Measurements from ENCODE around the gene RTP1. TPM values are rescaled to one million over a fixed set of nuclear protein-coding genes. Genes with fewer than 3 reads are reported as not detected.

RTP1 gene
- total and polyA plus RNA-seq, 9 donors = 0.08 TPM; not detected in 8

- H3K36me3 ChIP-seq = no peaks in the 10 kb centered on the region
- no peaks in the 10 kb centered on the region for H3K9me3 ChIP-seq
- no peak overlapping the region for H3K27ac ChIP-seq
- no peak for DNase-seq
- intact Hi-C loops (cut with DNase I) = no loop called here
- no peak overlapping the region for H3K4me3 ChIP-seq
- TF ChIP-seq POLR2A (IDR thresholded peaks at IDR 0.05) (no peak), CTCF (IDR thresholded peaks at IDR 0.05) (no peak), EP300 (IDR thresholded peaks at IDR 0.05) (no peak)
- H3K4me1 ChIP-seq (ENCODE audit: insufficient read depth) = peaks cover 6% of the 10 kb centered on the region
- no peaks in the 10 kb centered on the region for H3K27me3 ChIP-seq
Measured at GRCh38 chr3:187207624-187208023, 10.3 kb downstream of the RTP1 start.

- H3K4me3 ChIP-seq = no peak overlapping the region
- H3K9me3 ChIP-seq = no peaks in the 10 kb centered on the region
- no peak overlapping the region for H3K27ac ChIP-seq
- H3K4me1 ChIP-seq (ENCODE audit: insufficient read depth) = peaks cover 6% of the 10 kb centered on the region
- intact Hi-C loops (cut with DNase I) = no loop called here
- WGBS, 3 donors = 38 to 67% (median 45%) methylated on average over 1 of the region's 1 CpG
- DNase-seq = no peak
- H3K36me3 ChIP-seq = no peaks in the 10 kb centered on the region
- H3K27me3 ChIP-seq = no peaks in the 10 kb centered on the region
- TF ChIP-seq CTCF (IDR thresholded peaks at IDR 0.05) (no peak), EP300 (IDR thresholded peaks at IDR 0.05) (no peak), POLR2A (IDR thresholded peaks at IDR 0.05) (no peak)
Measured at GRCh38 chr3:187208159-187208558, 10.9 kb downstream of the RTP1 start.

GRCh38 chr3:187209491-187209890 is 12.2 kb downstream of the RTP1 start:
- Histone ChIP-seq H3K36me3 (no peaks in the 10 kb centered on the region), H3K9me3 (no peaks in the 10 kb centered on the region), H3K4me3 (no peak overlapping the region), H3K27ac (no peak overlapping the region), H3K4me1 (ENCODE audit: insufficient read depth) (peaks cover 6% of the 10 kb centered on the region), H3K27me3 (no peaks in the 10 kb centered on the region)
- intact Hi-C loops (cut with DNase I) = no loop called here
- DNase-seq = no peak
- TF ChIP-seq POLR2A (IDR thresholded peaks at IDR 0.05) (no peak), CTCF (IDR thresholded peaks at IDR 0.05) (no peak), EP300 (IDR thresholded peaks at IDR 0.05) (no peak)

DNA sequence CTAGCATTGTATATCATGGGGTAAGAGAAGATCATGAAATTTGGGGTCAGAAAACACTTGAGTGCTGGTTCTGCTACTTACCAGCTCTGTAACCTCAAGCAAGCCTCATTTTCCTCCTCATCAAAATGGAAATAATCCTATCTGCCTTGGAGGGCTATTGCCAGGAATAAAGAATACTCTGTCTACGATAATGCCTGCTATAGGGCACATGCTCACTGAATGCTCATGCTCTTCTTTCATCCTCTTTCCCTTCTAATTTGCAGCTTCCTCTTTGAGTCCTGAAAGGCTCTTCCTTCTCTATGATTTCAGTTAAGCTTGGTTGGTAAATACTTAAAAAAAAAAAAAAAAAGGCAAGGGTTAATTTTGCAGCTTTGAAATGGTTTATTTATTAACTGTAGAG is 12.8 kb downstream of the RTP1 start:
- TF ChIP-seq POLR2A (IDR thresholded peaks at IDR 0.05) (no peak), CTCF (IDR thresholded peaks at IDR 0.05) (no peak), EP300 (IDR thresholded peaks at IDR 0.05) (no peak)
- 0 to 8% (median 7%) methylated on average over 1 of the region's 1 CpG for WGBS, 3 donors
- no peak for DNase-seq
- H3K27ac ChIP-seq = no peak overlapping the region
- no peaks in the 10 kb centered on the region for H3K9me3 ChIP-seq
- no peaks in the 10 kb centered on the region for H3K36me3 ChIP-seq
- intact Hi-C loops (cut with DNase I) = no loop called here
- no peaks in the 10 kb centered on the region for H3K27me3 ChIP-seq
- peaks cover 6% of the 10 kb centered on the region for H3K4me1 ChIP-seq (ENCODE audit: insufficient read depth)
- H3K4me3 ChIP-seq = no peak overlapping the region
